Fibroblast of mammary gland (primary cell): ENCODE data around the gene MYG1.
A peak's percentile ranks its signal among the peaks of the same experiment; 100 is the strongest.

Experiments
- DNase-seq: peaks from one replicate; pipeline ENCODE4 v3.0.0-alpha.2; 2010; ENCODE audit warnings: low read depth
- H3K4me3 ChIP-seq: 2 replicates; pipeline ENCODE4 v1.5.1; 2011; ENCODE audit warnings: low read depth, mild to moderate bottlenecking, low read length, moderate library complexity; ENCODE audit not compliant: control insufficient read depth
- CTCF ChIP-seq: conservative IDR thresholded peaks from 2 replicates; pipeline ENCODE4 v1.5.1; 2011; ENCODE audit warnings: low read depth, low read length, inconsistent platforms; ENCODE audit not compliant: control insufficient read depth, insufficient read depth

The MYG1 gene

GRCh38 chr12:53347905-53348304 is 48.4 kb downstream of the MYG1 start:
- TF ChIP-seq CTCF: no peak
- no peak for DNase-seq
- no peak overlapping the region for H3K4me3 ChIP-seq

- TF ChIP-seq CTCF: peak; percentile 90
- peak; percentile 87 for DNase-seq
- no peak overlapping the region for H3K4me3 ChIP-seq
Observed at GRCh38 chr12:53352331-53353256, 53.1 kb downstream of the MYG1 start.

GRCh38 chr12:53353257-53353655 is 53.8 kb downstream of the MYG1 start:
- no peak for DNase-seq
- no peak for TF ChIP-seq CTCF
- H3K4me3 ChIP-seq: no peak overlapping the region

- no peak overlapping the region for H3K4me3 ChIP-seq
- no peak for DNase-seq
- TF ChIP-seq CTCF: no peak
Observed at GRCh38 chr12:53355121-53355520, 55.6 kb downstream of the MYG1 start.
